NCI-H446 (cell line): ENCODE data around the gene RTCB.
A peak's percentile ranks its signal among the peaks of the same experiment; 100 is the strongest.

ENCODE experiments used
- DNase-seq, 2 experiments: peaks; one replicate each; lab custom pipeline; 2025; lab: John Stamatoyannopoulos, UW

RTCB gene

GRCh38 chr22:32411829-32412592 lies at the start of gene RTCB:
Gene RTCB, minus strand, starts transcription at chr22:32412247. Its CDS starts 91 bp downstream, at chr22:32412156.
- DNase-seq, result peak; percentile 78 to 92

GRCh38 chr22:32457031-32457430 lies 45.0 kb upstream of the RTCB start:
- DNase-seq, result no peak

- peak in 1 of 2 experiments; percentile 1 for DNase-seq
These were observed 36.9 kb upstream of the RTCB start for GRCh38 chr22:32448980-32449379.

- DNase-seq, result no peak
These were observed 34.3 kb upstream of the RTCB start for GRCh38 chr22:32446321-32446720.

- peak in 1 of 2 experiments; percentile 15 for DNase-seq
These were observed 32.0 kb upstream of the RTCB start for GRCh38 chr22:32444068-32444467.

- no peak for DNase-seq
These were observed 18.3 kb upstream of the RTCB start for GRCh38 chr22:32430352-32430751.

- no peak for DNase-seq
These were observed 14.8 kb upstream of the RTCB start for GRCh38 chr22:32426881-32427280.

- DNase-seq, result no peak
These were observed 11.6 kb upstream of the RTCB start for GRCh38 chr22:32423664-32424063.

- no peak for DNase-seq
These were observed 10.0 kb upstream of the RTCB start for GRCh38 chr22:32422062-32422461.

- DNase-seq, result no peak
These were observed 9.4 kb upstream of the RTCB start for GRCh38 chr22:32421484-32421883.

GRCh38 chr22:32417906-32418305 lies 5.9 kb upstream of the RTCB start:
- no peak for DNase-seq

- DNase-seq, result no peak
These were observed 4.6 kb upstream of the RTCB start for GRCh38 chr22:32416556-32417085.

GRCh38 chr22:32414191-32414590 lies 2.1 kb upstream of the RTCB start:
- DNase-seq, result no peak

GRCh38 chr22:32413719-32414118 lies 1.7 kb upstream of the RTCB start:
- peak in 1 of 2 experiments; percentile 6 for DNase-seq

- no peak for DNase-seq
These were observed 645 bp downstream of the RTCB start for GRCh38 chr22:32411402-32411801.

GRCh38 chr22:32410459-32410858 lies 1.6 kb downstream of the RTCB start:
- no peak for DNase-seq

- DNase-seq, result no peak
These were observed 2.1 kb downstream of the RTCB start for GRCh38 chr22:32409977-32410376.

GRCh38 chr22:32407936-32408335 lies 4.1 kb downstream of the RTCB start:
- DNase-seq, result no peak

GRCh38 chr22:32407312-32407711 lies 4.7 kb downstream of the RTCB start:
- no peak for DNase-seq

GRCh38 chr22:32404021-32404420 lies 8.0 kb downstream of the RTCB start:
- no peak for DNase-seq

- no peak for DNase-seq
These were observed 10.6 kb downstream of the RTCB start for GRCh38 chr22:32401486-32401885.

GRCh38 chr22:32396746-32397145 lies 15.3 kb downstream of the RTCB start:
- DNase-seq, result no peak

GRCh38 chr22:32396255-32396654 lies 15.8 kb downstream of the RTCB start:
- DNase-seq, result no peak

- DNase-seq, result no peak
These were observed 16.9 kb downstream of the RTCB start for GRCh38 chr22:32395107-32395506.
